Measurements from ENCODE around the gene RNFT2.
"Not testable (repeated sequence)": the region's sequence is repeated elsewhere in the genome, so short reads cannot be mapped to it uniquely, and the experiment has no call there.

Gene RNFT2

DNA sequence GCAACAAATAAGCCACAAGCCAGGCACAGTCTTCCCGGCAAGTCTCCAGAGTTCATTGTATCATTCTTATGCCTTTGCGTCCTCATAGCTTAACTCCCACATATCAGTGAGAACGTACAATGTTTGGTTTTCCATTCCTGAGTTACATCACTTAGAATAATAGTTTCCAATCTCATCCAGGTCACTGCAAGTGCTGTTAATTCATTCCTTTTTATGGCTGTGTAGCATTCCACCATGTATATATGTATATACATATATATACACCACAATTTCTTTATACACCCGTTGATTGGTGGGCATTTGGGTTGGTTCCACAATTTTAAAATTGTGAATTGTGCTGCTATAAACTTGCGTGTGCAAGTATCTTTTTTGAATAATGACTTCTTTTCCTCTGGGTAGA, 16.0 kb downstream of the RNFT2 start:
- not testable (repeated sequence) for H3K4me1 ChIP-seq (ENCODE audit: control insufficient read depth, low read depth, low read length); H3K27me3 ChIP-seq (ENCODE audit: control insufficient read depth, insufficient read depth, low read length); H3K4me3 ChIP-seq (ENCODE audit: low read length); H3K9me3 ChIP-seq (ENCODE audit: control insufficient read depth, low read depth, low read length); H3K9ac ChIP-seq (ENCODE audit: low read length); H3K27ac ChIP-seq (ENCODE audit: low read length)
- peaks cover 20% of the 10 kb centered on the region for H3K36me3 ChIP-seq (ENCODE audit: control insufficient read depth, low read depth, low read length)

GRCh38 chr12:116754783-116755182, 16.7 kb downstream of the RNFT2 start:
- not testable (repeated sequence) for H3K27ac ChIP-seq (ENCODE audit: low read length); H3K9ac ChIP-seq (ENCODE audit: low read length); H3K27me3 ChIP-seq (ENCODE audit: control insufficient read depth, insufficient read depth, low read length); H3K4me3 ChIP-seq (ENCODE audit: low read length); H3K9me3 ChIP-seq (ENCODE audit: control insufficient read depth, low read depth, low read length); H3K4me1 ChIP-seq (ENCODE audit: control insufficient read depth, low read depth, low read length)
- H3K36me3 ChIP-seq (ENCODE audit: control insufficient read depth, low read depth, low read length): peaks cover 20% of the 10 kb centered on the region

DNA sequence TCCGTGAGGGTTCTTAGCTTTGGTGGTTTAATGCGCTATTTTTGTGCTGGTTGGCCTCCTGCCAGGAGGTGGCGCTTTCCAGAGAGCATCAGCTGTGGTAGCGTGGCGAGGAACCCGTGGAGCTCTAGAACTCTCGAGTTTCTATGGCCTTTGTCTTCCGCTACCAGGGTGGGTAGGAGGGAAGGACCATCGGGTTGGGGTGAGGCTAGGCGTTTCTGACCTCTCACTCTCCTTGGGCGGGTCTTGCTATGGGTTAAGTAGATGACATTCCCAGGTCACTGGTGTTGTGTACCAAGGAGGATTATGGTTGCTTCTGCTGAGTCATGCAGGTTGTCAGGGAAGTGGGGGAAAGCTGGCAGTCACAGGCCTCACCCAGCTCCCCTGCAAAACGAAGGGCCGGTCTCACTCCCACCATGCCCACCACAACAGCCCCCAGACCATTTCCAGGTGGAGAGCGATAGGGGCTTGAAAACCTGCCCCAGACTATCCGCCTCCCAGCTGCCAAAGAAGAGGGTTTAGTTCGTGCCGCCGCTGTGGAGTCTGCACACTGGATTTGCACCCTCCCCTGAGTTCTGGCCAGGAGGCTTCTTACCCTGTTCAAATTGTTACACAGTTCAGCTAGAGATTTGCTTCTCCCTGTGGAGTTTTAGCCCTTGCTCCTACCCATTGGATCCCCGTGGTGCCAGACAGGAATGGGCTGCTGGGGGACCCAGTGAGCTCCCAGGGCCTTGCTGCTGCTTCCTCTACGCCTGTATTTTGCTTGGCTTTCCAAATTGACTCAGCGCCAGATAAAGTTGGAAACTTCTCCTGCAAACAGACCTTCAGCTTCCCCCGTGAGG, 21.9 kb downstream of the RNFT2 start:
- peaks cover 19% of the 10 kb centered on the region for H3K36me3 ChIP-seq (ENCODE audit: control insufficient read depth, low read depth, low read length)
- H3K4me3 ChIP-seq (ENCODE audit: low read length): peak overlapping the region; percentile 39
- no peaks in the 10 kb centered on the region for H3K9me3 ChIP-seq (ENCODE audit: control insufficient read depth, low read depth, low read length)
- H3K9ac ChIP-seq (ENCODE audit: low read length): peak overlapping the region; percentile 1
- no peaks in the 10 kb centered on the region for H3K27me3 ChIP-seq (ENCODE audit: control insufficient read depth, insufficient read depth, low read length)
- H3K4me1 ChIP-seq (ENCODE audit: control insufficient read depth, low read depth, low read length): no peaks in the 10 kb centered on the region
- peak overlapping the region; percentile 1 for H3K27ac ChIP-seq (ENCODE audit: low read length)

DNA sequence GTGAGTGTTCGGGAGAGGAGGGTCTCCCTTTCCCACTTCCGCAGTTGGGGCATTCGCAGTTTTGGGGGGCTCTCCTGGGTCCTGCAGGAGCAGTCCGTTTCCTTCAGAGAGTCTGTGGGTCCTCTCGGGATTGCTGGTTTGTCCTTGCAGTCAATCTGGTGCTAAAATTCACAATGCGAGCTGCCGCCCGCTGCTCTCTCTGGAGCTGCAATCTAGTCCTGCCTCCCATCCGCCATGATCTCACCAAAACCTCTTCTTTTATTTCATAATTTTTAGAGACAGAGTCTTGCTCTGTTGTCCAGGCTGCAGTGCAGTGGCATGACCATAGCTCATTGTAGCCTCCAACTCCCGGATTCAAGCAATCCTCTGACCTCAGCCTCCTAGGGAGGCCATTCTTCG, 22.5 kb downstream of the RNFT2 start:
- H3K9ac ChIP-seq (ENCODE audit: low read length): peak overlapping the region; percentile 1
- no peaks in the 10 kb centered on the region for H3K4me1 ChIP-seq (ENCODE audit: control insufficient read depth, low read depth, low read length)
- H3K9me3 ChIP-seq (ENCODE audit: control insufficient read depth, low read depth, low read length): no peaks in the 10 kb centered on the region
- peaks cover 19% of the 10 kb centered on the region for H3K36me3 ChIP-seq (ENCODE audit: control insufficient read depth, low read depth, low read length)
- H3K27me3 ChIP-seq (ENCODE audit: control insufficient read depth, insufficient read depth, low read length): no peaks in the 10 kb centered on the region
- H3K27ac ChIP-seq (ENCODE audit: low read length): peak overlapping the region; percentile 1
- H3K4me3 ChIP-seq (ENCODE audit: low read length): peak overlapping the region; percentile 39

GRCh38 chr12:116761499-116761898, 23.4 kb downstream of the RNFT2 start:
- Histone ChIP-seq H3K27ac (ENCODE audit: low read length) (no peak overlapping the region), H3K4me3 (ENCODE audit: low read length) (no peak overlapping the region), H3K36me3 (ENCODE audit: control insufficient read depth, low read depth, low read length) (peaks cover 17% of the 10 kb centered on the region), H3K9me3 (ENCODE audit: control insufficient read depth, low read depth, low read length) (no peaks in the 10 kb centered on the region), H3K27me3 (ENCODE audit: control insufficient read depth, insufficient read depth, low read length) (no peaks in the 10 kb centered on the region), H3K9ac (ENCODE audit: low read length) (no peak overlapping the region), H3K4me1 (ENCODE audit: control insufficient read depth, low read depth, low read length) (no peaks in the 10 kb centered on the region)

DNA sequence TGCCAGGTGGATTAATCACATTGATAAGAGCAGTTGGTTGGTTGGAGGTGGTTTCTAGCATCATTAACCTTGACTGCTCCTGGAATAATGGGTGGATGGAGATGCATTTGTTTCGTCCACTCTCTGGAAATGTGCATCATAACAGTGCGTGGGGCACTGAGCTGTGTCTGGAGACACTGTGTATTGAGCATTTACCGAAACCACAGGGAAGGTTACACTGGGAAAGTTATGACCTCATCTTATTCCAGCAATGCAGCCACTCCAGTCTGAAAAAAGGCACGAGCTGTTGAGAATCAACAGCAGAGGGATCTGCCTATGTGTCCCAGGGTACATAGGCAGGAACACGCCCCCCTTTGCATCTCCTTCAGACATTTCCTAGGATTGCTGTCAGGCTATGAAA, 27.2 kb downstream of the RNFT2 start:
- Histone ChIP-seq H3K9me3 (ENCODE audit: control insufficient read depth, low read depth, low read length) (no peaks in the 10 kb centered on the region), H3K27ac (ENCODE audit: low read length) (no peak overlapping the region), H3K4me3 (ENCODE audit: low read length) (no peak overlapping the region), H3K27me3 (ENCODE audit: control insufficient read depth, insufficient read depth, low read length) (no peaks in the 10 kb centered on the region), H3K9ac (ENCODE audit: low read length) (no peak overlapping the region), H3K4me1 (ENCODE audit: control insufficient read depth, low read depth, low read length) (no peaks in the 10 kb centered on the region), H3K36me3 (ENCODE audit: control insufficient read depth, low read depth, low read length) (peaks cover 28% of the 10 kb centered on the region)

DNA sequence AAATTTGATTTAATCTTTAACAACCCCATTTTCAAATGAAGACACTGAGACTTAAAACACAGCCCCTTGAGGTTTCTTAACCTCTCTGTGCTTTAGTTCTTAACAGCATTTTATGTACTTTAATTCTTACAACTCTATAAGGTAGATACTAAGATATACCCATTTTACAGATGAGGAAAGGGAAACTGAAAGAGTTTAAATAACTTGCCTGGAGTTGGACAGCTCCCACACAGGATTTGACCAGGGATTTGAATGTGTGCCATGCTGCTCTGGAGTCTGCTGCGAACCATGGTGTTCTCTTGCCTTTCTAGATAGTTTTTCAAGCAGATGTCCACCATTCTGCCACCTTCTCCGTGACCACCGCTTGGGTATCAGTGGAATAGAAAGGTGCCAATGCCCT, 28.2 kb downstream of the RNFT2 start:
- no peak overlapping the region for H3K27ac ChIP-seq (ENCODE audit: low read length)

GRCh38 chr12:116766746-116767145, 28.6 kb downstream of the RNFT2 start:
- Histone ChIP-seq H3K9ac (ENCODE audit: low read length) (no peak overlapping the region), H3K9me3 (ENCODE audit: control insufficient read depth, low read depth, low read length) (no peaks in the 10 kb centered on the region), H3K27ac (ENCODE audit: low read length) (no peak overlapping the region), H3K36me3 (ENCODE audit: control insufficient read depth, low read depth, low read length) (peaks cover 19% of the 10 kb centered on the region), H3K27me3 (ENCODE audit: control insufficient read depth, insufficient read depth, low read length) (no peaks in the 10 kb centered on the region), H3K4me3 (ENCODE audit: low read length) (no peak overlapping the region), H3K4me1 (ENCODE audit: control insufficient read depth, low read depth, low read length) (no peaks in the 10 kb centered on the region)

More for the DNA sequence above, 28.2 kb downstream of the RNFT2 start:
- no peaks in the 10 kb centered on the region for H3K4me1 ChIP-seq (ENCODE audit: control insufficient read depth, low read depth, low read length)
- H3K9ac ChIP-seq (ENCODE audit: low read length): no peak overlapping the region
- no peak overlapping the region for H3K4me3 ChIP-seq (ENCODE audit: low read length)
- no peaks in the 10 kb centered on the region for H3K9me3 ChIP-seq (ENCODE audit: control insufficient read depth, low read depth, low read length)
- H3K36me3 ChIP-seq (ENCODE audit: control insufficient read depth, low read depth, low read length): peaks cover 21% of the 10 kb centered on the region
- no peaks in the 10 kb centered on the region for H3K27me3 ChIP-seq (ENCODE audit: control insufficient read depth, insufficient read depth, low read length)

GRCh38 chr12:116771651-116772050, 33.5 kb downstream of the RNFT2 start:
- H3K27me3 ChIP-seq (ENCODE audit: control insufficient read depth, insufficient read depth, low read length): no peaks in the 10 kb centered on the region
- no peaks in the 10 kb centered on the region for H3K4me1 ChIP-seq (ENCODE audit: control insufficient read depth, low read depth, low read length)
- H3K9ac ChIP-seq (ENCODE audit: low read length): no peak overlapping the region
- H3K27ac ChIP-seq (ENCODE audit: low read length): no peak overlapping the region
- peaks cover 11% of the 10 kb centered on the region for H3K36me3 ChIP-seq (ENCODE audit: control insufficient read depth, low read depth, low read length)
- H3K9me3 ChIP-seq (ENCODE audit: control insufficient read depth, low read depth, low read length): no peaks in the 10 kb centered on the region
- H3K4me3 ChIP-seq (ENCODE audit: low read length): no peak overlapping the region

- no peaks in the 10 kb centered on the region for H3K27me3 ChIP-seq (ENCODE audit: control insufficient read depth, insufficient read depth, low read length)
- no peaks in the 10 kb centered on the region for H3K9me3 ChIP-seq (ENCODE audit: control insufficient read depth, low read depth, low read length)
- no peak overlapping the region for H3K4me3 ChIP-seq (ENCODE audit: low read length)
- H3K27ac ChIP-seq (ENCODE audit: low read length): no peak overlapping the region
- H3K36me3 ChIP-seq (ENCODE audit: control insufficient read depth, low read depth, low read length): peaks cover 5% of the 10 kb centered on the region
- no peaks in the 10 kb centered on the region for H3K4me1 ChIP-seq (ENCODE audit: control insufficient read depth, low read depth, low read length)
- H3K9ac ChIP-seq (ENCODE audit: low read length): no peak overlapping the region
These were observed 35.2 kb downstream of the RNFT2 start for GRCh38 chr12:116773276-116773731.

DNA sequence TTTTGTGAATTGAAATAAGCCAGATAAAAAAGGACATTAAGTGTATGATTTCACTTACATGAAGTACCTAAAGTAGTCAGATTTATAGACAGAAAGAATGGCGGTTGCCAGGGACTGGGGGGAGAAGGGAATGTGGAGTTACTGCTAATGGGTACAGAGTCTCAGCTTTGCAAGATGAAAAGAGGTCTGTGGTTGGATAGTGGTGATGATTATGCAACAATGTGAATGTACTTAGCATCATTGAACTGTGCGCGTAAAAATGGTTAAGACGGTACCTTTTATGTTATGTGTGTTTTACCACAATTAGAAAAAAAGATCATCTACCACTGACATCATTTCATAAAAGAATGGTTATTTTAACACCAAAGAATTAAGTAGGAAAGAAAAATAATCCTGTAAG, 35.9 kb downstream of the RNFT2 start:
- peaks cover 7% of the 10 kb centered on the region for H3K36me3 ChIP-seq (ENCODE audit: control insufficient read depth, low read depth, low read length)
- no peak overlapping the region for H3K27ac ChIP-seq (ENCODE audit: low read length)
- no peak overlapping the region for H3K9ac ChIP-seq (ENCODE audit: low read length)
- H3K4me1 ChIP-seq (ENCODE audit: control insufficient read depth, low read depth, low read length): no peaks in the 10 kb centered on the region
- no peak overlapping the region for H3K4me3 ChIP-seq (ENCODE audit: low read length)
- H3K27me3 ChIP-seq (ENCODE audit: control insufficient read depth, insufficient read depth, low read length): no peaks in the 10 kb centered on the region
- H3K9me3 ChIP-seq (ENCODE audit: control insufficient read depth, low read depth, low read length): no peaks in the 10 kb centered on the region

GRCh38 chr12:116777245-116777644, 39.1 kb downstream of the RNFT2 start:
- Histone ChIP-seq H3K4me1 (ENCODE audit: control insufficient read depth, low read depth, low read length) (no peaks in the 10 kb centered on the region), H3K9me3 (ENCODE audit: control insufficient read depth, low read depth, low read length) (no peaks in the 10 kb centered on the region), H3K36me3 (ENCODE audit: control insufficient read depth, low read depth, low read length) (peaks cover 21% of the 10 kb centered on the region), H3K27ac (ENCODE audit: low read length) (no peak overlapping the region), H3K9ac (ENCODE audit: low read length) (no peak overlapping the region), H3K4me3 (ENCODE audit: low read length) (no peak overlapping the region), H3K27me3 (ENCODE audit: control insufficient read depth, insufficient read depth, low read length) (no peaks in the 10 kb centered on the region)

All from iPS-18a (cell line).